Measurements from ENCODE around the gene GATA1.

The GATA1 gene

GRCh38 chrX:48745222-48745621 lies 41.2 kb upstream of the GATA1 start:
- no peak for DNase-seq
- no peaks in the 10 kb centered on the region for H3K27me3 ChIP-seq (replicated peaks)
- no peak overlapping the region for H3K27ac ChIP-seq
- in situ Hi-C loops (cut with HindIII; ENCODE audit: low pct_ligation_motif_present, low sequenced_read_pairs): no loop called here
- no peak overlapping the region for H3K4me3 ChIP-seq (ENCODE audit: low read depth, low read length)
- H3K36me3 ChIP-seq (replicated peaks): no peaks in the 10 kb centered on the region
- TF ChIP-seq, protein P1, sequence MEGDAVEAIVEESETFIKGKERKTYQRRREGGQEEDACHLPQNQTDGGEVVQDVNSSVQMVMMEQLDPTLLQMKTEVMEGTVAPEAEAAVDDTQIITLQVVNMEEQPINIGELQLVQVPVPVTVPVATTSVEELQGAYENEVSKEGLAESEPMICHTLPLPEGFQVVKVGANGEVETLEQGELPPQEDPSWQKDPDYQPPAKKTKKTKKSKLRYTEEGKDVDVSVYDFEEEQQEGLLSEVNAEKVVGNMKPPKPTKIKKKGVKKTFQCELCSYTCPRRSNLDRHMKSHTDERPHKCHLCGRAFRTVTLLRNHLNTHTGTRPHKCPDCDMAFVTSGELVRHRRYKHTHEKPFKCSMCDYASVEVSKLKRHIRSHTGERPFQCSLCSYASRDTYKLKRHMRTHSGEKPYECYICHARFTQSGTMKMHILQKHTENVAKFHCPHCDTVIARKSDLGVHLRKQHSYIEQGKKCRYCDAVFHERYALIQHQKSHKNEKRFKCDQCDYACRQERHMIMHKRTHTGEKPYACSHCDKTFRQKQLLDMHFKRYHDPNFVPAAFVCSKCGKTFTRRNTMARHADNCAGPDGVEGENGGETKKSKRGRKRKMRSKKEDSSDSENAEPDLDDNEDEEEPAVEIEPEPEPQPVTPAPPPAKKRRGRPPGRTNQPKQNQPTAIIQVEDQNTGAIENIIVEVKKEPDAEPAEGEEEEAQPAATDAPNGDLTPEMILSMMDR (IDR thresholded peaks at IDR 0.05; ENCODE audit: low read depth, low read length, missing control alignments): no peak

DNA sequence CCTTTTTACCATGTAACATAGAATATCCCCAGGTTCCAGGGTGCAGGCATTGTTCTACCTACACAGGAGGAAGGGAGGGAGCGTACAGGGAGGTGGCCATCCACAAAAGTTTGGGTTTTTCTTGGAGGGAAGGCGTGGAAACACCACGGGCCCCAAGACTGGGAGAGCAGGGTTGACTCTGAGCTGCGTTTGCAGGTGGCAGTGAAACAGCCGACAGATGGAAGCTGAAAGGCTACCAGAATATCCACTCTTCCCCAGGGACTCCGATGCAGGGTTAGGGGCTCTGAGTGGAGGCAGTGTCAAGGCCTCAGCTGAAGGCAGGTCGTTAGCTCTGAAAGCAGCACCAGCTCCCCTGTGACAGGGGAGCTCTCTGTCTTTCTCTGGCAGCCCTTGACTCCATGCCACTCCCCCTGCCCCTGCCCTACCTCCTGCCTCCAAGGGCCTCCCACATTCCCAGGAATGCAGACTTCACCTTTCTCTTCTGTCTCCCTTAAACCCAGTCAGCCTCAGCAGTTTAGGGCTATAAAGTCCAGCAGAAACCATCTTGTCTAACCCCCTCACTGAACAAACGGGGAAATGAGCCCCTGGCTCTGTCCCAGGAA lies 38.9 kb upstream of the GATA1 start:
- Histone ChIP-seq H3K27ac (no peak overlapping the region), H3K36me3 (replicated peaks) (no peaks in the 10 kb centered on the region), H3K27me3 (replicated peaks) (no peaks in the 10 kb centered on the region), H3K4me3 (ENCODE audit: low read depth, low read length) (no peak overlapping the region)
- TF ChIP-seq, protein P1 (IDR thresholded peaks at IDR 0.05; ENCODE audit: low read depth, low read length, missing control alignments): no peak
- in situ Hi-C loops (cut with HindIII; ENCODE audit: low pct_ligation_motif_present, low sequenced_read_pairs): no loop called here
- no peak for DNase-seq

DNA sequence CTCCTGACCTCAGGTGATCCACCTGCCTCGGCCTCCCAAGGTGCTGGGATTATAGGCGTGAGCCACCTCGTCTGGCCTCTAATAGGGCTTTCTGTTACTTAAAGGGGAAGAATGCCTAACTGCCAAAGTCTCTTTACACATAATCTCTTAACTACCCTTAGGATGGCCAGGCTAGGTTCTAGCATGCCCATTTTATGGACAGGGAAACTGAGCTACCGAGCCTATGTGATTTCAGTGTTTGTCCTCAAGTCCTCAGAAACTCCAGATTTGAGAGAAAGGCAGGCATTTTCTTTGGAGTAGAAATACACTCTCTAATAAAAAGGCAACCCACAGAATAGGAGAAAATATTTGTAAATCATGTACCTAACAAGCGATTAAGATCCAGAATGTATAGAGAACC lies 37.2 kb upstream of the GATA1 start:
- Histone ChIP-seq H3K27me3 (replicated peaks) (no peaks in the 10 kb centered on the region), H3K4me3 (ENCODE audit: low read depth, low read length) (no peak overlapping the region), H3K36me3 (replicated peaks) (no peaks in the 10 kb centered on the region), H3K27ac (no peak overlapping the region)
- TF ChIP-seq, protein P1 (IDR thresholded peaks at IDR 0.05; ENCODE audit: low read depth, low read length, missing control alignments): no peak
- in situ Hi-C loops (cut with HindIII; ENCODE audit: low pct_ligation_motif_present, low sequenced_read_pairs): no loop called here
- DNase-seq: no peak

GRCh38 chrX:48751343-48751742 lies 35.0 kb upstream of the GATA1 start:
- in situ Hi-C loops (cut with HindIII; ENCODE audit: low pct_ligation_motif_present, low sequenced_read_pairs): no loop called here

DNA sequence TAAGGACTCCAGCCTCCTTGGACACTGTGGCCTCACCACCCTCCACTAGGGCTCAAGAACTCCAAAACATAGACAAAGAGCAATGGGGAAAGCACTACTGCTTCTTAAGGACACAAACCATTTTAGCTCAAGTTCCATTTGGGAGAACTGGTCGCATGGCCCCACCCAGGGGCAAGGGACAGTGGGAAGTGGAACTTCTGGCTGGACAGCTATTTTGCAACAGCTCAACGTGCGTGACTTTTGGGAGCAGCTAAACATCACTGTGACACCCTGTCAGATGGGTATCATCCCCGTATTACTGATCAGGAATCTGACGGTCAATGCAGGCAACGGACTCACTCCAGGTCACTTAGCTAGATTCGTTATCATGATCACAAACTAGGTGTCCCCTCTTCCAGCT lies 33.9 kb upstream of the GATA1 start:
- DNase-seq: no peak
- no peak overlapping the region for H3K27ac ChIP-seq
- H3K27me3 ChIP-seq (replicated peaks): no peaks in the 10 kb centered on the region
- in situ Hi-C loops (cut with HindIII; ENCODE audit: low pct_ligation_motif_present, low sequenced_read_pairs): no loop called here
- no peaks in the 10 kb centered on the region for H3K36me3 ChIP-seq (replicated peaks)
- H3K4me3 ChIP-seq (ENCODE audit: low read depth, low read length): no peak overlapping the region
- TF ChIP-seq, protein P1 (IDR thresholded peaks at IDR 0.05; ENCODE audit: low read depth, low read length, missing control alignments): no peak

More at GRCh38 chrX:48751343-48751742, 35.0 kb upstream of the GATA1 start:
- no peaks in the 10 kb centered on the region for H3K27me3 ChIP-seq (replicated peaks)
- no peak overlapping the region for H3K4me3 ChIP-seq (ENCODE audit: low read depth, low read length)
- TF ChIP-seq, protein P1 (IDR thresholded peaks at IDR 0.05; ENCODE audit: low read depth, low read length, missing control alignments): no peak
- H3K36me3 ChIP-seq (replicated peaks): no peaks in the 10 kb centered on the region
- DNase-seq: no peak
- no peak overlapping the region for H3K27ac ChIP-seq

GRCh38 chrX:48753708-48754228 lies 32.6 kb upstream of the GATA1 start:
- DNase-seq: no peak
- no peaks in the 10 kb centered on the region for H3K36me3 ChIP-seq (replicated peaks)
- TF ChIP-seq, protein P1 (IDR thresholded peaks at IDR 0.05; ENCODE audit: low read depth, low read length, missing control alignments): no peak
- no peaks in the 10 kb centered on the region for H3K27me3 ChIP-seq (replicated peaks)
- in situ Hi-C loops (cut with HindIII; ENCODE audit: low pct_ligation_motif_present, low sequenced_read_pairs): no loop called here
- no peak overlapping the region for H3K27ac ChIP-seq
- no peak overlapping the region for H3K4me3 ChIP-seq (ENCODE audit: low read depth, low read length)
